ENCODE data around the gene NIPSNAP2. TPM values are rescaled to one million over a fixed set of nuclear protein-coding genes. Genes with fewer than 3 reads are reported as not detected.

Gene NIPSNAP2
- total and polyA plus RNA-seq, 2 experiments from 2014 or later: 34.2 to 44.9 TPM

- peak; percentile 75 for DNase-seq
- no peak for TF ChIP-seq EZH2phosphoT487 (IDR thresholded peaks at IDR 0.05; ENCODE audit: insufficient read depth, low read depth)
- TF ChIP-seq EZH2 (IDR thresholded peaks at IDR 0.05; ENCODE audit: insufficient read depth, poor library complexity, severe bottlenecking): no peak
- Histone ChIP-seq H3K9ac (peak overlapping the region; percentile 81), H3K27ac (peak overlapping the region; percentile 64), H3K9me2 (ENCODE audit: insufficient read depth) (no peaks in the 10 kb centered on the region), H3K79me2 (ENCODE audit: insufficient read depth) (peaks cover 24% of the 10 kb centered on the region), H2AFZ (peak overlapping the region; percentile 71), H3K4me2 (ENCODE audit: unreplicated experiment) (peak overlapping the region; percentile 69), H3K4me3 (peak overlapping the region; percentile 72), H3F3A (ENCODE audit: insufficient read depth) (0 out of 2 replicates have a peak, but pooled peaks cover 9% of the 10 kb centered on the region), H3K9me3 (ENCODE audit: low read depth) (no peaks in the 10 kb centered on the region), H3K27me3 (replicated peaks; ENCODE audit: insufficient read depth) (no peaks in the 10 kb centered on the region), H3K36me3 (ENCODE audit: low read depth) (no peaks in the 10 kb centered on the region), H3K4me1 (ENCODE audit: insufficient read depth) (peaks cover 18% of the 10 kb centered on the region; the same call in 1 of the 2 replicates), H4K20me1 (ENCODE audit: insufficient read depth) (no peaks in the 10 kb centered on the region)
- 3 to 5% methylated on average over 14 of the region's 14 CpGs for WGBS, 2 experiments (ENCODE audit: low coverage in 1 of 2, low lambda C conversion rate in 2 of 2, missing lambda C conversion rate in 2 of 2)
- in situ Hi-C loops (cut with MboI): loop anchor here (25.0 kb wide), 1 partner anchor 328 kb away; no protein-coding TSS in a partner anchor
These were observed 700 bp downstream of the NIPSNAP2 start for GRCh38 chr7:55965100-55965470.

DNA sequence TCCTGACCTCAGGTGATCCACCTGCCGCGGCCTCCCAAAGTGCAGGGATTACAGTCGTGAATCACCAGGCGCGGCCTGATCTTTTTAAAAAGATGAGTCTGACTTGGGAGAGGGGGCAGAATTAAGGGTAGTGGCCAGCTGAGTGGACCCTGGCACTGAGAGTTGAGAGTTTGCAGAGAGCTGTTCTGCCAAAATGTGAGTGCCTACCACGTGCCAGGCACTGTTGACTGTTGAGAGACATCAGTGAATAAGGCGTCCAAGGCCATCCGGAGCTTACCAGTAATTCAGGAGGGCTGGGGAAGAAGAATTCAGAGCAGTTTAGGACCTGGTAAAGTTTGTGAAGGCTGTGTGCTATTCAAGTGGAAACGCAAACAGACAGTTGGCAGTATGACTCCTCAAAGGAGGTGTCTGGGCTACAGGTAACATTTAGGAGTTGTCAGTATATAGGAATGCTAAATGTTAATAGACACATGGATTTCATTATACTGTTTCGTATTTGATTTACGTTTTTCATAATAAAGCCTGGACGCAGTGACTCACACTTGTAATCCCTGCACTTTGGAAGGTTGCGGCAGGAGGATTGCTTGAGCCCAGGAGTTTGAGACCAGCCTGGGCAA lies 1.5 kb downstream of the NIPSNAP2 start:
- H3K9me2 ChIP-seq (ENCODE audit: insufficient read depth): no peaks in the 10 kb centered on the region
- 43 to 44% methylated on average over 13 of the region's 13 CpGs for WGBS, 2 experiments (ENCODE audit: low coverage in 1 of 2, low lambda C conversion rate in 2 of 2, missing lambda C conversion rate in 2 of 2)
- in situ Hi-C loops (cut with MboI): loop anchor here (25.0 kb wide), 1 partner anchor 329 kb away; no protein-coding TSS in a partner anchor
- H3K4me3 ChIP-seq: peak overlapping the region; percentile 72
- no peaks in the 10 kb centered on the region for H3K9me3 ChIP-seq (ENCODE audit: low read depth)
- H4K20me1 ChIP-seq (ENCODE audit: insufficient read depth): no peaks in the 10 kb centered on the region
- 0 out of 2 replicates have a peak, but pooled peaks cover 9% of the 10 kb centered on the region for H3F3A ChIP-seq (ENCODE audit: insufficient read depth)
- peak; percentile 79 for DNase-seq
- peaks cover 28% of the 10 kb centered on the region for H3K79me2 ChIP-seq (ENCODE audit: insufficient read depth)
- peak overlapping the region; percentile 69 for H3K4me2 ChIP-seq (ENCODE audit: unreplicated experiment)
- TF ChIP-seq EZH2 (IDR thresholded peaks at IDR 0.05; ENCODE audit: insufficient read depth, poor library complexity, severe bottlenecking) (no peak), EZH2phosphoT487 (IDR thresholded peaks at IDR 0.05; ENCODE audit: insufficient read depth, low read depth) (no peak)
- H3K4me1 ChIP-seq (ENCODE audit: insufficient read depth): peaks cover 18% of the 10 kb centered on the region; the same call in 1 of the 2 replicates
- H3K27ac ChIP-seq: peak overlapping the region; percentile 64
- H3K9ac ChIP-seq: peak overlapping the region; percentile 81
- H3K36me3 ChIP-seq (ENCODE audit: low read depth): no peaks in the 10 kb centered on the region
- no peak overlapping the region for H2AFZ ChIP-seq
- no peaks in the 10 kb centered on the region for H3K27me3 ChIP-seq (replicated peaks; ENCODE audit: insufficient read depth)

- Histone ChIP-seq H3K9me2 (ENCODE audit: insufficient read depth) (no peaks in the 10 kb centered on the region), H3K4me3 (no peak overlapping the region), H4K20me1 (ENCODE audit: insufficient read depth) (no peaks in the 10 kb centered on the region), H3K4me1 (ENCODE audit: insufficient read depth) (peaks cover 18% of the 10 kb centered on the region; the same call in 1 of the 2 replicates), H3K79me2 (ENCODE audit: insufficient read depth) (peaks cover 38% of the 10 kb centered on the region), H3K27ac (no peak overlapping the region), H3F3A (ENCODE audit: insufficient read depth) (0 out of 2 replicates have a peak, but pooled peaks cover 9% of the 10 kb centered on the region), H3K36me3 (ENCODE audit: low read depth) (no peaks in the 10 kb centered on the region), H3K9me3 (ENCODE audit: low read depth) (no peaks in the 10 kb centered on the region), H3K4me2 (ENCODE audit: unreplicated experiment) (no peak overlapping the region), H3K27me3 (replicated peaks; ENCODE audit: insufficient read depth) (no peaks in the 10 kb centered on the region), H2AFZ (no peak overlapping the region), H3K9ac (no peak overlapping the region)
- DNase-seq: no peak
- TF ChIP-seq EZH2phosphoT487 (IDR thresholded peaks at IDR 0.05; ENCODE audit: insufficient read depth, low read depth): no peak
- no peak for TF ChIP-seq EZH2 (IDR thresholded peaks at IDR 0.05; ENCODE audit: insufficient read depth, poor library complexity, severe bottlenecking)
- WGBS, 2 experiments (ENCODE audit: low coverage in 1 of 2, low lambda C conversion rate in 2 of 2, missing lambda C conversion rate in 2 of 2): 87% methylated on average over 6 of the region's 6 CpGs
- in situ Hi-C loops (cut with MboI): loop anchor here (25.0 kb wide), 1 partner anchor 330 kb away; no protein-coding TSS in a partner anchor
These were observed 2.5 kb downstream of the NIPSNAP2 start for GRCh38 chr7:55966851-55967250.

GRCh38 chr7:55969391-55969790 lies 5.0 kb downstream of the NIPSNAP2 start:
- no peak for TF ChIP-seq EZH2phosphoT487 (IDR thresholded peaks at IDR 0.05; ENCODE audit: insufficient read depth, low read depth)
- no peak for TF ChIP-seq EZH2 (IDR thresholded peaks at IDR 0.05; ENCODE audit: insufficient read depth, poor library complexity, severe bottlenecking)
- Histone ChIP-seq H3K9ac (no peak overlapping the region), H3K4me1 (ENCODE audit: insufficient read depth) (peaks cover 14% of the 10 kb centered on the region; the same call in 1 of the 2 replicates), H3K9me2 (ENCODE audit: insufficient read depth) (no peaks in the 10 kb centered on the region), H3F3A (ENCODE audit: insufficient read depth) (no peaks in the 10 kb centered on the region), H3K4me3 (no peak overlapping the region), H3K79me2 (ENCODE audit: insufficient read depth) (peaks cover 60% of the 10 kb centered on the region), H3K9me3 (ENCODE audit: low read depth) (no peaks in the 10 kb centered on the region), H3K4me2 (ENCODE audit: unreplicated experiment) (no peak overlapping the region), H3K27me3 (replicated peaks; ENCODE audit: insufficient read depth) (no peaks in the 10 kb centered on the region), H3K27ac (no peak overlapping the region), H4K20me1 (ENCODE audit: insufficient read depth) (no peaks in the 10 kb centered on the region), H2AFZ (no peak overlapping the region), H3K36me3 (ENCODE audit: low read depth) (no peaks in the 10 kb centered on the region)
- no peak for DNase-seq
- in situ Hi-C loops (cut with MboI): loop anchor here (25.0 kb wide), 1 partner anchor 332 kb away; no protein-coding TSS in a partner anchor
- 90 to 91% methylated on average over 11 of the region's 11 CpGs for WGBS, 2 experiments (ENCODE audit: low coverage in 1 of 2, low lambda C conversion rate in 2 of 2, missing lambda C conversion rate in 2 of 2)

All from GM23248 (cell line).